HG02642 (cell line): ENCODE data around the gene EXOC4.
"Not testable (repeated sequence)": the region's sequence is repeated elsewhere in the genome, so short reads cannot be mapped to it uniquely, and the experiment has no call there.

Source experiments
- ATAC-seq: cut with Tn5 transposase; IDR thresholded peaks from one replicate; pipeline ENCODE4 v1.9.1; 2021; ENCODE audit warnings: mild to moderate bottlenecking; ENCODE audit not compliant: unreplicated experiment, poor library complexity

The EXOC4 gene

GRCh38 chr7:133761443-133761842 lies 508.6 kb downstream of the EXOC4 start:
- no peak for ATAC-seq

GRCh38 chr7:133763076-133763640 lies 510.3 kb downstream of the EXOC4 start:
- ATAC-seq: no peak

GRCh38 chr7:133769668-133770067 lies 516.8 kb downstream of the EXOC4 start:
- no peak for ATAC-seq

GRCh38 chr7:133770863-133771492 lies 518.1 kb downstream of the EXOC4 start:
- no peak for ATAC-seq

- no peak for ATAC-seq
Measured at GRCh38 chr7:133771788-133772419, 519.0 kb downstream of the EXOC4 start.

DNA sequence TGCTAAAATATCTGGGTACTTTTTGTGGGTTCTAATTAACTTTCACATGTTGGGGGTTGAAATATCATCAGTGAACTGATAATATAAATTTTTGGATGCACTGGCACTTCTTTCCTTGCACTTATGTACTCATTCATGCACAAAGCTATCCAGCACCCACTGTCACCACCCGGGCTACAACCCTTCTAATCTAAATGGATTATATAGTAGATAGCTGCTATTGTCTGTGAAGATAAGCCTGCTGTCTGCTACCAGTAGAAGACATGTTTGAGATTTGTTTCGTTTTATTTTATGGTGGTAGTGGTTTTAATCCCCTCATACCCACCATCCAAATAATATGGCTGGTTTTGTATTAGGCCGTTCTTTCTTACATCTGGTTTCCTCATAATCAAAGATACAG lies 520.7 kb downstream of the EXOC4 start:
- ATAC-seq: no peak

- ATAC-seq: no peak
Measured at GRCh38 chr7:133775201-133775600, 522.3 kb downstream of the EXOC4 start.

DNA sequence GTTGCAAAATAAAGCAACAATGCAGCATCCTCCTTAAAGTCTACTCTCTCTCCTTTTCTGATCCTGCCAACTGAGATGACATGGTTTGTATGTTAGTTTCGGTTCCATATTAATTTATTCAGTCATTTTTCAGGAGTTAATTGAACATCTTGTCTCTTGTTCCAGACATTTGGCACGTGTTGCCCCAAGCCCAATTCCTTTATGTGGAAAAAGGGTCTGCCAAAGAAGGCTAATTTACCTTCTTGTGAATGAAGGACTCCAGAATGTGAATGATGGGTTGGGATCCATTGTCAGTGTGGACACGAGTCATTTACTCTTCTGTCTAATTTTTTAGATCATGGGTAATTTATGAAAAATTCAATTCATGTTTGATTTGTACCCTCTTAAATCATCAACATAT lies 523.4 kb downstream of the EXOC4 start:
- no peak for ATAC-seq

GRCh38 chr7:133777701-133778100 lies 524.8 kb downstream of the EXOC4 start:
- no peak for ATAC-seq

DNA sequence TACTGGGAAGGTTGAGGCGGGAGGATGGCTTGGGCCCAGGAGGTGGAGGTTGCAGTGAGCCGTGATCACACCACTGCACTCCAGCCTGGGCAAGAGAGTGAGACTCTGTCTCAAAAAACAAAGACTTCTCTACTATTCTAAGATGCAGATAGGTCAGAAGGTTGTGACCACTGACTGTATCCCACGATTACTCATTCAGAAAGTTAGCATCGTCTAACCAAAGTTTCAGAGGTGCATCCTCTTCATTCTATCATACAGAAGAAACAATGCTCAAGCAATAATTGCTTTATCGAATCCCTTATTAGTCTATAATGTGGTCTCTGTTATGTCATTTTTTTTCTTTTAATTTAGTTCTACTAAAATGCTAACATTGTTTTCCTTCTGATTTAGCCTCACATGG lies 525.6 kb downstream of the EXOC4 start:
- ATAC-seq: peak; percentile 80

- not testable (repeated sequence) for ATAC-seq
Measured at GRCh38 chr7:133779538-133779937, 526.7 kb downstream of the EXOC4 start.

GRCh38 chr7:133780912-133781311 lies 528.0 kb downstream of the EXOC4 start:
- no peak for ATAC-seq

DNA sequence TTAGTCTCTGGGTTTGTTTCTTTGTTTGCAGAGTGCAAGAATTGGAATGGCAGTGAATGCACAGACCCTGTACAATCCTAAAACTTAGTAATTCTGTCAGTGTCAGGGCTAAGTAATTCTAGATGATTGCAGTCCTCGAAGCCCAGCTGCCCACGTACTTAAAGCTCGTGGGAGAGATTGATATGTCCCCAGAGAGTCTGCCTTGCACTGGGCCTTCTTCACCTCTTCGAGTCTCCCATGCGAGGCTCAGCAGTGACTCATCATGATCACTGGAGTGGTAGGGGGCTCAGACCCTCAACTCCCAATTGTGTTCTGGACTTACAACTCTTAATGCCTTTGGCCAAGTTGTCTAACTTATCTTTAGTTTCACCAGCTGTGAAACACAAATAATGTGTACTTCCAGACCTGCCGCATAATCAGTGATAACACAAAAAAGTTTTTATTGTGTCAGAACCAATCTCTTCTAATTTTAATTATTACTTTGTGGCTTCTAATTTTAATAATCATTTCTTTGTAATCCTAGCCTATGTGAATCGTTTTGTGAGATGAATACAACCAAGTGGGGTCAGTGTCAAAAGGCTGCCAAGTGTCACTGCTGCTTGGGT lies 528.7 kb downstream of the EXOC4 start:
- no peak for ATAC-seq

DNA sequence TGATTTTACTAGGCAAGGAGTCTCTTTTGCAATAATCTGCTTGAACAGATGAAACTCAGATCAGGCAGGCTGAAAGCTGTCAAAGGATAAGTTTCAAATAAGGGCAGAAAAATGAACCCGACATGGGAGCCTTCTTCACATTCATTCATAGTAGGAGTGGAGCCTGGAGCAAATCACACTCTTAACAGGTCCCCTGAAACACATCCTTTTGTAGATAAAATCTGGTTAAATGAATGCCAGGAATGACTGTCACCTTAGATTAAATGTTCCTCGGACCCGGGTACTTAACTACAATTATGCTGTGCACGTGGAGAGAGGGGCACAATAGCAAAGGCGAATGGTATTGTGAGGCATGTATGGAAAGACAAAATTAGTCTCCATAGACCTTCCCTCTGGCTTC lies 529.6 kb downstream of the EXOC4 start:
- no peak for ATAC-seq

DNA sequence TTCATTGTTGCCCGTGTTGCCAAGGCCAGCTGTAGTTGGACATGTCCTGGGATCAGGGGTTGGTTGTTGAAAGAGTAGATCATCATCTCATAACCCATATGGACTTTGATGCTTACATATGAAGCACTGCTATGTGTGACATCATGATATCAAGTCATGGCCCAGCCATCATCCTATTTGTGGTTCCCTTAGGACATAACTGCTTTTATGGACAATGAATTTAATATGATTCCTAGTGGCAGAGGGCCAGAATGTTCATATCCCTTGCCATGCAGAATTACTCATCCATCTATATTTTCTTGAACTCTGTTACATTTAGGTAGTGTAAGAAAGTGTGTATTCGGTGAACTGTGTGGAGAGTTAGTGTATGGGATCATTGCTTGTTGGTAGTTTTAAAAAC lies 530.4 kb downstream of the EXOC4 start:
- no peak for ATAC-seq

- no peak for ATAC-seq
Measured at GRCh38 chr7:133784486-133785001, 531.7 kb downstream of the EXOC4 start.

DNA sequence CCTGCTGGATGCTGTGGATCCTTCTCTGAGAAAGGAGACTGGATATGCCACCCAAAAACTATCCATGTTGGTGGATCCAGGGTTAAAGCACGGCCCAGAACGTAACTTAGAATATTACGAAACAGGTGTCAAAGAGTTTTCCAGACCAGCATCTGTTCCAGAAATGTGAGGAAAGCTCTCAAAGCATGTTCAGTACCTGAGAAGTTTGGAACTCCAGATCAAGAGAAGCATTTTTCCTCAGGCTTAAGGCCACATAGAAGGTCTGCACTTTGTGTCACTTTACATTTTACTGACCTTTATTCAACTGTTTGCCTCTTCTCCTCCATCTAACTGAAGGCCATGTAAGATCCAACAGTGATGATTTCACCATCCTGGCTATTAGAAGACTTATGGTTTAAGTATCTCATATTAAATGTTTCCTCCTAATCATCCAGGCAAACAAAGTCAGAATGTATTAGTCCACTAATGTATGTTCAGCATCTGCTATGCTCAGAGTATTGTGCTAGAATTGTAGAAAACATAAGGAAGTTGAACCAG lies 533.6 kb downstream of the EXOC4 start:
- ATAC-seq: no peak

- no peak for ATAC-seq
Measured at GRCh38 chr7:133789974-133790373, 537.1 kb downstream of the EXOC4 start.

GRCh38 chr7:133790911-133791310 lies 538.0 kb downstream of the EXOC4 start:
- ATAC-seq: no peak

DNA sequence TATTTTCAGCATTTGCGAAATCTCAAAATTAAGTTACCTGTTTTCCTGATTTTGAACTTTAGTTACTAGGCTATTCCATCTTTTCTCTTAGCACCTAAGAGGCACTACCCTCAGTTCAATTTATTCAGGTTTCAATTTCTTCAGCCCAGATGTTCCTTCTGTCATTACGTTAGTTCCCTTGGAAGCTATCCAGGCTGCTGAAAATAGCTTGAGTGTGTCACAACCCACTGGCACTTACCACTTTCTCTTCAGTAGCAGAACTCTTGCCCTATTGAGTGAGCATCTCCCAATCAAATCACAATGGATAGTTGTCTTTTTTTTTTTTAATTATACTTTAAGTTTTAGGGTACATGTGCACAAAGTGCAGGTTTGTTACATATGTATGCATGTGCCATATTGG lies 541.6 kb downstream of the EXOC4 start:
- no peak for ATAC-seq

DNA sequence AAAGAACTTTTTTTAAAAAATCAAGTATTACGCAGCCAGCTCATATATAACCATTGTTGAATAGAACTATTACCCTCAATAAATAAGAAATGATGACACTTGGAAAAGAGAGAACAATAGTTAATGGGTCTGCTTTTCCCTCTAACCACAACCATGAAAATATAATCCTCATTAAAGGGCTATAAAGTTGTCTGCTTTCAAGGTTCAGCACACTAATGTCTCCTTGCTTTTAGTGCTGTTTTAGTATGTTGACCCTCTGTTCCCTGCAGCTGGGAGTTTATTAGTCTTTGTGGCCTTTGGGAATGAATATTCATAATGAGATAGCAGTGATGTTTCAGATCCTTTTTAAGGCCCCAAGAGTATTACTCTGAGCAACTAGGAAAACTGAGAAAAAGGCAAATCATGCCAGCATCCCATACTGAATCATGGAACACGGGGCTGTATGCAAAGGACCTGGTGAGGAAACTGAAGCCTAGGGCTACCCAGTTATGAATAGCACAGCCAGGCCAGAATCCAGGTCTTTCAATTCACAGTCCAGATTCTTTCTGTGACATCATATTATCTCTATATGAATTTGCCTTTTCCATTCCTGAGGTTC lies 542.3 kb downstream of the EXOC4 start:
- ATAC-seq: no peak
